Measurements from ENCODE around the gene LSM6.

Gene LSM6

GRCh38 chr4:146190456-146190855, 14.9 kb downstream of the LSM6 start:
- DNase-seq = no peak

DNA sequence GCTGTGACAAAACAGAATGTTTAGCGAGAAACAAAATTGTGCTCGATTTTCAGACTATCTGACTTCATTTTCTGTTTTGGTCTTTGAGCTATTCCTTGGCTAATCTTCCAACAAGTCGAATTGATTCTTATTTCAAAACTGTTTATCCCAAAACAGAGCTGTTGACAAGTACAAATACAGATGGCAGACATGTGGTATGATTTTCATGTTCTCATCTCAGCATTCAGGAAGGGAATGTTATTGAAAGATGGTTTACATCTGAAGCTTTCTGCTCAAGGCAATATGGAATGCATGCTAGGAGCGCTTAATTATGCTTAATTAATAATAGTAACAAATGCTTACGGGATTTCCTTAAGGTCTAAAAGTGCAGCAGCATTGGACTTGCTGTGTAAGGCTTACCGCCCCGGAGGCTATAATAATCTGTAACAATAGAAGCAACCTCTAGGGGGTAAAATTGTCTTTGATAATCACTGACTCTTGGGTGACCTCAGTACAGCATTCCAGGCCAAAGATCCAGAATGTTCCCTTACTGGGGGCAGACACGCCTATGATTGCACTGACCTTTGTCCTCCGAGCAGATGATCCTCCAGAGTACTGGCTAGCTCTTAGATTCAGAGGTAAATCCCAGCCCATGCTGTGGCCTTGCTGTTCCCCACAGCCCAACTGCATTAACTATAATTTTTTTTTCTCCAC, 16.4 kb downstream of the LSM6 start:
- DNase-seq = no peak

DNA sequence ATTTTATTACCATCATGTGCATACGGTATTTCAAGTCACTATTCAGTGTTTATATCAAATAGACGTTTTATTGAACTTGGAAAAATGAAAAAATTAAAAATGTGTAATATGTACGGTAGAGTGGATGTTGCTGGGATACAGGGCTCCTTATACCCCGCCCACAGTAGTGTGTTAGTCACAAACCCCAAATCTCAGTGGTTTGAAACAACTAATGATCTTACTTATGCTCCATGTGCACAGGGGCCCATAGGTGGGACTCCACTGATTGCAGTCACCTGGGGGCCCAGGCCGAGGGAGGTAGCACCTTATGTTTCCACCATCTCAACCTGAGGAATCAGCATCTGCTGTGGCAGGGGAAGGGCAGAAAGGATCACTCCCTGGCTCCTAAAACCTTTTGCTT, 18.1 kb downstream of the LSM6 start:
- no peak for DNase-seq

DNA sequence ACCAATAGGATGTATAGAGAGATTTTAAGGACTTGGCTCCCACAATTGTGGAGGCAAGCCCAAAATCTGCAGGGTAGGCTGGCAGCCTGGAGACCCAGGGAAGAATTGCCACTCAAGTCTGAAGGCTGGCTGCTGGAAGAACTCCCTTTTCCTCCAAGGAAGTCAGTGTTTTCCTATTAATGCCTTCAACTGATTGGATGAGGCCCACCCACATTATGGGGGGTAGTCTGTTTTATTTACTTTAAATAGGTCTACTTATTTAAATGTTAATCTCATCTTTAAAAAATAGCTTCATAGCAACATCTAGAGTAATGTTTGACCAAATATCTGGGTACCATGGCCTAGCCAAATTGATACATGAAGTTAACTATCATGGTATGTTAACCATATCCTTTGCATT, 18.7 kb downstream of the LSM6 start:
- DNase-seq = no peak

- no peak for DNase-seq
Measured at GRCh38 chr4:146202665-146203064, 27.1 kb downstream of the LSM6 start.

GRCh38 chr4:146207410-146207809, 31.9 kb downstream of the LSM6 start:
- no peak for DNase-seq

- no peak for DNase-seq
Measured at GRCh38 chr4:146210890-146211289, 35.4 kb downstream of the LSM6 start.

GRCh38 chr4:146211440-146211839, 35.9 kb downstream of the LSM6 start:
- no peak for DNase-seq

DNA sequence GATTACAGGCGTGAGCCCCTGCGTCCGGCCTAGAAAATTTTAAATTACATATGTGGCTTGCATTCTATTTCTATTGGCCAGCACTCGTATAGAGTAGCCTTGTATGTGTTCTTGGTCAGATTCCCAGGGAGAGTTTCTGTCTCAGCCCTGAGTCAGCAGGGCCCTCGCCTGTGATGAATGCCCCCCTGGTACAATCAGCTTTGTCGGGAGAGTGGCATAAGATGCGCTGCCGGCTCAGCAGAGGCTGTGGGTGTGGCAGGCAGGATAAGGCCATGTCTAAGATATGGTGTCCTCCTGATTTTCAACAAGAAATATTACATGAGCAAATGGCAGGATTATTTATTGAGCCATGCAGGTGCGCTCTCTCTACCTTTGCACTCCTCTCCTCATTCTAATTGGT, 37.3 kb downstream of the LSM6 start:
- no peak for DNase-seq

GRCh38 chr4:146214238-146214637, 38.7 kb downstream of the LSM6 start, which contains the start of gene REELD1:
Gene REELD1 (plus strand): TSS chr4:146214538. CDS start chr4:146216953, 2,415 bp downstream.
- DNase-seq = no peak

- DNase-seq = no peak
Measured at GRCh38 chr4:146222313-146222712, 46.8 kb downstream of the LSM6 start.

- no peak for DNase-seq
Measured at GRCh38 chr4:146224326-146224966, 48.9 kb downstream of the LSM6 start.

DNA sequence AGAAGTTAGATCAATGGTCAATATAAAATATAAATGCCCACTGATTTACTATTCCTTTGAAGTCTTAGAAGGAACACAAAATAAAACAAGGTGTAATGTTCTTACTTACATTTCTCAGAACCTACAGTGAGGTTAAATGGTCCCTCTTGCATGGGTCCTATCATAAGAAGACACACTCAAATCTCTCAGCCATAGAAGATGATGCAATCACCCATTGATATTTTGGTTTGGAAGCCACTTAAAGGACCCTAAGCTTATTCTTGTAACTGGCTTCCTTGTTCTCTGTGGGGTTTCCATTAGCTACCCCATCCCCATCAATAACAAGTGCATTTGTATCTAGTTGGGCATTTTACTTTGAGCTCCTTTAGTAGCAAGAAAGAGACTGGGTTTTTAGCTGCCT, 53.9 kb downstream of the LSM6 start:
- DNase-seq = no peak

DNA sequence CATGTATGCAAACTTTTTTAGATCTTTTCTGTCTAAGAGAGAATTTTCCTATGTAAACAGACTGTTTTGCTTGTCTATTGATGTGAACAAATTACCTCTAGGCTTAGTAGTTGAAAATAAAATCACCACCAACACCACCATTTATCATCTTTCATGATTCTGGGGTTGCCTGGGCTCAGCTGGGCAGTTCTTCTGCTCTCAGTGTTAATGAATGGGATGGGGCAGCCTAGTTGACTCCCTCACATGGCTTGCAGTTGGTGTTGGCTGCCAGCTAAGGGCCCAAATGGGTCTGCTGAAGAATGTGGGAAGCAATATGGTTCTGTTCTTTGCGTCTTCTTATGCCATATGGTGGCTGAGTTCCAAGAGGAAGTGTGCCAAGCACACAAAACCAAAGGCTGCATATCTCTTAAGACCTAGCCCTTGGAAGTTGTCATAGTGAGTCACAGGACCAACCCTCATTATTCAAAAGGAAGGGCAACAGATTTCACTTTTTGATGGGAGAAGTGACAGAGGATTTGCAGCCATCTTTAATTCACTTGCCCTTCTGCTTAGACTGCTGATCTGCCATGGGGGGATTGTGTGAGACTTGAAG, 56.7 kb downstream of the LSM6 start:
- no peak for DNase-seq

GRCh38 chr4:146235654-146236177, 60.2 kb downstream of the LSM6 start:
- DNase-seq = no peak

- no peak for DNase-seq
Measured at GRCh38 chr4:146236216-146236615, 60.7 kb downstream of the LSM6 start.

GRCh38 chr4:146237092-146237491, 61.6 kb downstream of the LSM6 start:
- DNase-seq = no peak

GRCh38 chr4:146238107-146238506, 62.6 kb downstream of the LSM6 start:
- no peak for DNase-seq

Measured in NCI-H2107 (cell line).